GM19463 (cell line): ENCODE measurements around the gene TNFAIP2.
A peak's percentile ranks its signal among the peaks of the same experiment; 100 is the strongest.

Experiments used
- ATAC-seq: cut with Tn5 transposase; IDR thresholded peaks from one replicate; pipeline ENCODE4 v1.9.1; 2021; ENCODE audit warnings: mild to moderate bottlenecking, moderate library complexity; ENCODE audit not compliant: unreplicated experiment

TNFAIP2 gene

DNA sequence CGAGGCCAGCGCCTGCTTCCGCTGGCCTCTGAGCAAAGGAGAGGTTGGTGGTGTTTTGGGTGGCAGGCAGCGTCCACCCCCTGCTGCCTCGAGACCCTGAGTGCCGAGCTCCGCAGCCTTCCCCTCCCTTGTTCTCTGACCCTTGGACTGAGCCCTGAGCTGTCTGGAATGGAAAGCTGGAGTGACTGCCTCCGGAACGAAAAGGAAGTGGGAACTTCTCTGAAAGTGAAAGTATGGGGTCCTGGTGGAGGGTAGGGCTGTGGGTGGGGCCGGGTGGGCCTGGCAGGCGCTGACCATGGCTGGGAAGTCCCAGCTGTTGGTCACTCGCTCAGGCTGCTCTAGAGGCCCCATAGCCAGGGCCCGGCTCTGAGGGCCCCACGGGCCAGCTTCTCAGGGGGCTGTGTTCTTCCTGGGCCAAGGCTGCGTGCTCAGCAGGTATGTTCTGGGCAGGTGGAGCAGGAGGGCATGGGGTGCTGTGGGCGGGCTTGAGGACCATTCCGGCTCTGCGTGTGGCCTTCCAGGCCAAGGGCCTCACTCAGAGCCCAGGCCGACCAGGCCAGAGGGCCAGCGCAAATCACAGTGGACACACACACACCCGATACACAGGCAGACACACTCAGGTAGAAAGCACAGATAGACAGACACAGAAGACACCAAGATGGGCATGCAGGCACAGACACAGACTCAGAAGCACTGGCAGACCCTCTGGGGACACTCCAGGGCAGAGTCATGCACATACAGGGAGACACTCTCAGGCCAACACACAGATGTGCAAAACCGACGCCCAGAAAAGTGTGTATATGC, 28.7 kb upstream of the TNFAIP2 start, which contains the start of gene EXOC3L4:
Gene EXOC3L4, plus strand, starts transcription at position 320 of the 804 bp plus-strand sequence. CDS start 5,495 bp downstream, outside the sequence.
- no peak for ATAC-seq

DNA sequence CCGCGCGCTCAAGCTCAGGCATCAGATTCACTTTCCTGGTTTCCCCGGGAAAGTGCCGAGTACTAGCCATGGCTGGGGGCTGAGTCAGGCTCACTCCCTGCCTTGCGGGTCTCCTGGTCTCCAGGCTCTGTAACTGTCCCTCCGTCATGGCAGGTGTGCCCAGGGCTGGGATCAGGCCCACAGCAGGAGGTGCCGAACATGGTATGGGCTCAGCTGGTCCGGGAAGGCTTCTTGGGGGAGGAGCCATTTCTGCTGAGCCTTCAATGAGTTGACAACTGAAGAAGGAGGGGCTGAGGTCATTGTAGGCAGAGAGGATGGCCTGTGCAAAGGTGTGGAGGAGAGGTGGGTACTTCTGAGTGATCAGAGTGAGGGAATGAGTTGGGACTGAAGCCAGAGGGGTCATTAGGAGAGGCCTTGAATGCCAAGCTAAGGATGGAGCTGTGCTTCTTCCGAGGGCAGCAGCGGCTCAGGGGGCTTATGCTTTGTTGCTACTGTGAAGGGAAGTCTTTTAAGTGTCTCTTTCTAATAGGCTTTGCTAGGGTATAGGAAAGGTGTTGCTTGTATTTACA, 28.0 kb upstream of the TNFAIP2 start:
- no peak for ATAC-seq

DNA sequence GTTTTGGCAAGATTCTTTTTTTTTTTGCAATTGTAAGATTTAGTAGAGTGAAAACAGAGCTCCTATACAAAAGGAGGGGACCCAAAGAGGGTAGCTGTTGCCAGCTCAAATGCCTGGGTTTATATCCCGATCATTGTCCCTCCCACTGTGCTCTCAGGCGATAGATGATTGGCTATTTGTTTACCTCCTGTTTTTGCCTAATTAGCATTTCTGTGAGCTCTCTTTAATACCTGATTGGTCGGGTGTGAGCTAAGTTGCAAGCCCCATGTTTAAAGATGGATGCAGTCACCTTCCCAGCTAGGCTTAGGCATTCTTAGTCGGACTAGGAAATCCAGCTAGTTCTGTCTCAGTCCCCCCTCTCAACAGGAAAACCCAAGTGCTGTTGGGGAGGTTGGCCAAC, 26.9 kb upstream of the TNFAIP2 start:
- no peak for ATAC-seq

DNA sequence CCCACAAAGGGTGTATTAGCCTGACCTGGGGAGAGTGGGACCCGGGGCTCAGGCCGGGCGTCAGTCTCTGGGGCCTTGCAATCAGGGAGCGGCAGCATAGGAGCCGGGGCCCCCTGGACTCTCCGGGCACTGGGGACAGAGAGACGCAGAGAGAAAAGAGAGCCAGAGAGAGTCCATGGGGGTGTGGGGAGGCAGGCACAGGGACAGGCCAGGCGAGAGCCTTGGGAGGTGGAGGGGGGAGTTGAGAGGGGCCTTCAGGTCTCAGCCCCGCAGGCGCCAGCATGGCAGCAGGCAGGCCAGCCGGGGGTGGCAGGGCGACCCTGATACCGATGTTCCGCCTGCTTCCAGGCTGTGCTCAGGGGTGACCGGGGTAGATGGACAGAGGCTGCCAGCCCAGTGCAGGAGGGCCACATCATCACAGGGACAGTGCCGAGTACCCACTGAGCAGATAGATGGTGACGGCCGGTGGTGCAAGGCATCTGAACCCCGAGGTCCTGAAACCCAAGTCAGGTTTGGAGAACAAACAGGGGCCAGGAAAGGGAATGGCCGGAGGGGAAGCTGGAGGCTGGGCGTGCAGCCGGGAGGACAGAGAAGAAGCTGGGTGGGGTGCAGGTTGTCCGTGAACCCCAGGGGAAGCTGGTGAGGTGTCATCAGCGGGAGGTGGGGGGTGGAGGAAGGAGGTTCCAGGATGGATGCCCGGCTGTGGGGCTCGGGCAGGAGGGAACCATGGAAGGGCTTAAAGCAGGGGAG, 25.8 kb upstream of the TNFAIP2 start:
- no peak for ATAC-seq

DNA sequence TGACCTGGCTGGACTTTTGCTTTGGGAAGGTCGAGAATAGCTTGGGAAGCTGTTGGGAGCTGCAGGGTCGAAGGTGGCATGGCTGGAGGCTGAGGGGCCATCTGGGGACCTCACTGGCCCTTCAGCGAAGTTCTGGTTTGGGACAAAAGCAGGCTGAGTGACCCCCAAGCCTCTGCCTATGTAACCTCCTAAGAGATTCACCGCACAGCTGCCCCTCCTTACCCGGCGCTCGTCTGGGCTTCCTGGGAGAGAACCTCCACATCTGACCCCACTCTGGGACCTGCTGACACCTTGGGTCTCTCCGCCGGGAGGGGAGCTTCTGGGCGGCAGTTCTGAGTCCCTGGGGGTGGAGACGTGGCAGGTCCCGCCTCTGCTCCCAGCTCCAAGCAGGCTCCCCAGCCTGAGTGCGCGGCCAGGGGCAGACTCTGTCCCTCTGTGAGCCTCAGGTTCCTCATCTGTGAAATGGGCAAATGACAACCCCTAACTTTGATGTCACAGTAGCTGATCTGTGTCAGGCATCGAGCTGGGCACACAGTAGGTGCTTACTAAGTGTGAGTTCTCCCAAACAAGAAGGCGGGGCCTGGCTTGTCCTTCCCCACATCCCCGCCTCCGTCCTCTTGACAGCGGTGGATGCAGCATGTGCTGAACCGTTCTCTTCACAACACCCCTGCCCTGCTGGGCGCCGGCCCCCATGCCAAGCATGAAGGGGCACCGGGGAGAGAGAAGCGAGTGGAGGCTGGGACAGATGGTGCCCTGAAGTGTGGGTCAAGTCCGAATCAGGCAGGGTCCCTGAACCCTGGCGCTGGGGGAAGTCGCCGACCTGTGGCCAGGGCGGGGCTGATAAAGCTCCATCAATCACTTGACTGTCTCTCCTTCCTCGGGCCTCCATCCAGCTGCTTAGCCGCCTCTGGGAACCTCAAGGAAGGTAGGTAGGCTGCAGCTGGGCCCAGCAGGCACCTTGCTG, 25.0 kb upstream of the TNFAIP2 start:
- ATAC-seq = no peak

DNA sequence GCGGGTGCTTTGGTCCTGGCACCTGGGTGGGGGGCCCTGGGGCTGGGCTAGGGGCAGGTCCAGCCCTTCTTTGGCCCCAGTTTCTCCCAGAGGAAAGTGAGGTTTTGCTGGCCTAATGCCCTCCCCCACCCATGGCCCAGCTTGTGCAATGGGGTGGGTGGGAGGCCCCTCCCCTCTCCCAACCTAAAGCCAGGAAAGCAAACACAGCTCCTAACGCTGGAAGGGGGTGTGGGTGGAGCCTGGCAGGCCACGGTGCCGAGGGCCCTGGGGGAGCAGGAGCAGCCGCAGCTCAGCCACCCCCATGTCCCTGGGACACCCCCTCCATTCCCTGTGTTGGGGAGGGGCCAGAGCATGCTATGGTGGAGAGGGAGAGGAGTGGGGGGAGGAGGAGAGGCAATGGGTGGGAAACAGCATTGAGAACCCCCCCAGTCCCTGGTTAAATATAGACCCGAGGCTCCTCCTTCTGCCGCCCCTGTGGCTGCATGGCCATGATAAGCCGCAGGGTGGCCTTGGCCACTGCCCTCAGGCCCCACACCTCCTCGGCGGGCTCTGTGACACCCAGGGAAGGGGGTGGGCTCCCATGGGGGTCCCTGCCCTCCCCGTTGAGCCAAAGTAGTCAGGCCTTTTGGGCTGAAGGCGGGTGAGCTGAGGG, 24.1 kb upstream of the TNFAIP2 start:
- ATAC-seq = no peak

DNA sequence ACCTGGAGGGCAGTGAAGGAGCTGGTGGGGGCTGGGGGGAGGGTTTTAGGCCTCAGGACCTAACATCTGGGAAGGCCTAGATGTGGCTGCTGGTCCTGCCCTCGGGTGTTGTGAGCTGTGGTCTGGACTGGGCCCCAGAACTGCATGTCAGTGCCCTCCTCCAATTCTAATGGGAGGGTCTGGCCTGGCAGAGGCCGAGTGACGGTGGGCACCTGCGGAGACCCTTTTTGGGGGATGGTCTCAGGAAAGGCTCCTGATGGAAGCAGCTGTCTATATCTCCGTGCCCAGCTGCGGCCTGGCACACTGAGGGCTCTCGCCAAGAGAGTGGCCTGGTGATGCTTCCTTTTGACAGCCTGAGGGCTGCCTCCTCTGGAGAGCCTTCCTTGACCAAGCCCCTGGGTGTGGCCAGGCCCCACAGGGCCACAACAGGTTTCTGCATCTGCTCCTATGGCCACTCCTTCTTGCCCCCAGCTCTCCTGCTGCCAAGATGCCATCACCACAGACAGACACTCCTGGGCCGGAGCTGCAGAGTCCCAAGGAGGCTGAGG, 23.5 kb upstream of the TNFAIP2 start:
- ATAC-seq = no peak

DNA sequence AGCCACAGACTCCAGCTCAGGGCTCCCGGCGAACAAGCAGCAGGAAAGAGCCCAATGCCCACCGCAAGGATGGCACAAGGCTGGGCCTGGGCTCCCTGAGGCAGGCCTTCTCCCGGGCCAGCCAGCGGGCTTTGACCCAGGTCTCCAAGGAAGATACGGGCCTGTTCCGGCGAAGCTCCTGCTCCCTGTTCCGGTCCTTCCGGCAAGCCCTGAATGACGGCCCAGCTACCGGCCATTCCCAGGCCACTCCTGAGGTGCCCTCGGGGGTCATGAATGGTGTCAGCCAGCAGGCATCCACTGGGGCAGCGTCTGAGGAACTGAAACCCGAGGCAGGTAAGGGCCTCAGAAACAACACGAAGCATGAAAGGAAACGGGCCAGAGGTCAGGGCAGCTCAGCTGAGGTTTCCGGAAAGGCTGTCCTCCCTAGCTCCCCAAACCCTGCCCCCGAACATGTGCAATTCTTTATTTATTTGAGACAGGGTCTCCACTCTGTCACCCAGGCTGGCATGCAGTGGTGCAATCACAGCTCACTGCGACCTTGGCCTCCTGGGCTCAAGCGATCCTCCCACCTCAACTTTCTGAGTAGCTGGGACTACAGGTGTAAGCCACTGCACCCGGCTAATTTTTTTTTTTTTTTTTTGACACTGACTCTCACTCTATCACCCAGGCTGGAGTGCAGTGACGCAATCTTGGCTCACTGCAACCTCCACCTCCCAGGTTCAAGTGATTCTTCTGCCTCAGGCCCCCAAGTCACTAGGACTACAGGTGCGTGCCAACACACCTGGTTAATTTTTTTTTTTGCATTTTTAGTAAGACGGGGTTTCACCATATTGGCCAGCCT, 22.8 kb upstream of the TNFAIP2 start:
- no peak for ATAC-seq

DNA sequence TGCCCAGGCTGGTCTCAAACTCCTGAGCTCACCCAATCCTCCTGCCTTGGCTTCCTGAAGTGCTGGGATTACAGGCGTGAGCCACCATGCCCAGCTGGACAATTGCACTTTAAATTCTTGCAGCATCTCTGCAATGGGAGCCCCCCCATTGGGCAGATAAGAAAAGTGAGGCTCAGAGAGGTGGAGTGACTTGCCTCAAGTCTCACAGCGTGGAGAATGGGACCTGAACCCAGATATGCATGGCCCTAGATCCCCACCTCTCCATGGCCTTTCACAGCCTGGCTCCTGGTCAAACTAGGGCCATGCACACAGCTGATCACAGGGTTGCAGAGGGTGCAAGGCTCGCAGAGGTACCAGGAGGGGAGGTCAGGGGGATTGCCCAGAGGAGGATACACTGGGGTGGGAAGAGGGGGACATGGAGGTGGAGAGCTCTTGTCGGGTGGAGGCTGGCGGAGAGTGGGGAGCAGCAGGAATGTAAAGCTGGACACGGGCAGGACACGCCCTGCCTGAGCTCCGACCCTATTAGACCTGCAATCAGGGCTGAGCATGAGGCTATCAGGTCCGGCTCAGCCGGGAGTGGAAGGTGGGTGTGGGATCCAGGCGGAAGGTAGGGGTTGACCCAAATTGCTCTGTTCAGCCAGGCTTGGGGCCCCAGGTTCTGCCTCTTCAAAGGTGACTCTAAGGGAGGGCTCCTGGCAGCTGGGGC, 21.9 kb upstream of the TNFAIP2 start:
- ATAC-seq = no peak

DNA sequence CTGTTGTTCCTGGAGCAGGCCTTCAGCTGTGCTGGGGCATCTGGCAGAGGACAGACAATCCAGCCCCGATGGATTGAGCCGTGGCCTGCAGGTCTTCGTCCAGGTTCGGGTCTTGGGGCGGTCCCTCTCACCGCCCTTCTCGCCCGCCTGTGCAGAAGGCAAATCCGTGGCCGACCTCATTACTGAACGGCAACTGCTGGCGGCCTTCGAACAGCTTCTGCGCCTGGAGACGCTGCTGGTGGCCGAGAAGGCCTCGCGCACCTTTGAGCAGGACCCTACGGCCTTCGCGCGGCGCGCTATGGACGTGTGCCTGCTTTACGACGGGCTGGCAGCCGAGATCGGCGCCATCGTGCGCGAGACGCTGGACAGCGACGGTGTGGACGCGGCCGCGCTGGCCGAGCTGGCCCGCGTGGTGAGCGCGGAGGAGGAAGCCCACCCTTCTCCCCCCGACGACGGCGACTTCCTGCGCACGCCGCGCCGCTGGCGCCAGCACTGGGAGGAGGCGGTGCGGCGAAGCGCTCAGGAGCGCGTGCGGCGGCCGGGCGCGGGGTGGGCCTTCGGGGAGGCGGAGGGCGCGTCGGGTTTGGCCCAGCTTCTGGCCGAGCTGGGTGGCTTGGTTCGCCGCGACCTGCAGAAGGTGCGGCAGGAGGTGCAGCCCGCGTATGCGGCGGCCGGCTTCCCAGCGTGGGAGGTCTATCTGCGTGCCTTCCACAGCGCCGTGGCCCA, 21.1 kb upstream of the TNFAIP2 start:
- ATAC-seq = no peak

DNA sequence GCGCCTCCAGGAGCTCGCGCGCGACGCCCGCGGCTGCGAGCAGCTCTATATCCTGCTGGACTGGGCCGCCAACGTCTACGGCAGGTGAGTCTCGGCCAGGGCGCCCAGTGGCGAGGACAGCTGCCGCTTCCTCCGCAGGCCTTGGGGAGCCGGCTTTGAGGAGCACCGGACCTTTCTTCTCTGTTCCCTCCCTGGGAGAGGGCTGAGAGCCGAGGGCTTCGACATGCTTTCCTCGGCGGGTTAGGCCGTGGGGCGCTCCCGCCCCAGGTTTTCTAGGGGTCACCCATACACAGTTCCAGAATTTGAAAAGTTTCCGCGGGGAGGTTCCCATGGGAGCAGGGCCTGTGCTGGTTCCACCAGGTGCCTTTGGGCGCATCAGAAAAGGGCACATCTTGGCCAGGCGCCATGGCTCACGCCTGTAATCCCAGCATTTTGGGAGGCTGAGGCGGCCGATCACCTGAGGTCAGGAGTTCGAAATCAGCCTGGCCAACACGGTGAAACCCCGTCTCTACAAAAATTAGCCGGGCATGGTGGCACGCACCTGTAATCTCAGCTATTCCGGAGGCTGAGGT, 20.5 kb upstream of the TNFAIP2 start:
- ATAC-seq = no peak

DNA sequence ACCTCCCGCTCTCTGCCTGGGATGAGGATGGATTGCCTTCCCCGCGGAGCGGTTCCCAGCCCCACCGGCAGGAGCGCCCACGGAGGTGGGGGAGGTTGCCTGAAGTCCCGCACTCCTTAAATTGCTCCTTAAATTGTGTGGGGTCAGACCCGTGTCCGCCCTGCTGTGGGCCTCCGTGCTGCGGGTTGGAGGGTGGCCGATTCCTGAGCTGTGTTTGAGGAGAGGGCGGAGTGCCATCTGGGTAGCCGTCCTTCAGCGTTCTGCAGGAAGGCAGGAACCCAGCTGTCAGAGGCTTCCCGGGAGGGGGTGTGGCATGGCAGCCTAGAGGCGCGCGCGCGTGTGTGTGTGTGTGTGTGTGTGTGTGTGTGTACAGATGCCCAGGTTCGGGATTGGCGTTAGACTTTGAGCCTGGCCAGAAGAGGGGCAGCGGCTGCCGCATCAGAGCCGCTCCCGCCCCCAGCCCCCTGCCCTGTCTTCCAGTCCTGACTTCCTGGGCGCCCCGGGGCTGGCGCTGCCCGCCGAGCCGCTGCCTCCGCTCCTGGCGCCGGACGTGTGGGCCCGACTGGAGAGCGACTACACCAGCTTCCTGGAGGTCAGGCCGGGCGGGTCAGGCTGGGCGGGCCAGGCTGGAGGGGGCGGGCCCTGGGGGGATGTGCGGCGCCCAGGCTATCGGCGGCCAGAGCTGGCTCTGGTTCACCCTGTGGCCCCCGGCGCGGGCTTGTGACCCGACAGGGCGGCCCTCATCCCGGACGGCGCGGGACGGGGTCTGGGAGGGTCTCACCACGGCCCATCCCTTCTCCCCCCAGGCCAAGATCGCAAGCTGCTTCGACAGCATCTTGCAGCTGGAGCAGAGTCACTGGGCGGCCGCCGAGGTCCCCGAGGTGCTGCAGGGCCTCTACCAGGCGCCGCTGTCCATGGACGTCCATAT, 19.5 kb upstream of the TNFAIP2 start:
- no peak for ATAC-seq

DNA sequence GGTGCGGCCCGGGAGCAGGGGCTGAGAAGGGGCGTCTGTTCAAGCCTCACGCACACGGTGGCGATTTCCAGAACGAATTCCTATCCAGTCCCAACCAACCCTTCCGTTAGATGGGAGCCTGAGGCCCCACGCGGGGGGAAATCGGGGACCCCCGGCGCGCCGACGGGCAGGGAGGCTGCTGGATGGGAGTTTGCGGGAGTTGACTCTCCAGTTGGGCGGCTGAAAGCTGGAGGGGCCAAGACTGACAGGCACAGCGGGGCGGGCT, 18.9 kb upstream of the TNFAIP2 start:
- no peak for ATAC-seq

DNA sequence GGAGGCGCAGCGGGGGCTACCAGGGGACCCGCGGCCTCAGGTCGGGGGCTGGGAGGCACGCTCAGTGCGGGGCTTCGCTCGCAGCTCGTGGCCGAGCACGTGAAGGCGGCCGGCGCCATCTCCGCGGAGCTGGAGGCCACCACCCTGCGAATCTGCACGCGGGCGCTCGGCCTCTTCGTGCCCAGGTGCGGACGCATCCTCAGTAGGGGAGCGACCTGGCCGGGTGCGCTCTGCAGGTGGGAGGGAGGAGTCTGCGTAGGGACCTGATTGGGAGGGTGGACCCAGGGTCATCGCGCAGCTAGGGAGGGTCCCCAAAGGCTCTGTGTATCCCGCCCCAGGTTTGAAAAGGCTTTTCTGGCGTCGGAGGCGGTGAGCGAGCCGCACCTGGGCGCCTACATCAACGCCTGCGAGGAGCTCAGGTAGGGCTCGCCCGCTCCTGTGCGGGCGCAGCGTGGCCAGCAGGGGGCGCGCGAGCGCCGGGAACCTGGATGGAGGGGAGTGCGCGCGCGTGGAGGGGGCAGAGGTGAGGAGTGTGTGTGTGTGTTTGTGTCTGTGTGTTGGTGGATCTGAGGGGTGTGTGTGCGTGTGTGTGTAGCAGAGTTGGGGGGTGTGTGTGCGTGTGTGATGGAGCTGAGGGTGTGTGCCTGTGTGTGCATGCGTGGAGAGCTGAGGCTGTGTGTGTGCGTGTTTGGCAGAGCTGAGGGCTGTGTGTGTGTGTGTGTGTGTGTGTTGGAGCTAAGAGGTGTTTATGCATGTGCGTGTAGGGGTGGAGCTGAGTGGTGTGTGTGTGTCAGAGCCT, 18.4 kb upstream of the TNFAIP2 start:
- peak; percentile 66 for ATAC-seq

DNA sequence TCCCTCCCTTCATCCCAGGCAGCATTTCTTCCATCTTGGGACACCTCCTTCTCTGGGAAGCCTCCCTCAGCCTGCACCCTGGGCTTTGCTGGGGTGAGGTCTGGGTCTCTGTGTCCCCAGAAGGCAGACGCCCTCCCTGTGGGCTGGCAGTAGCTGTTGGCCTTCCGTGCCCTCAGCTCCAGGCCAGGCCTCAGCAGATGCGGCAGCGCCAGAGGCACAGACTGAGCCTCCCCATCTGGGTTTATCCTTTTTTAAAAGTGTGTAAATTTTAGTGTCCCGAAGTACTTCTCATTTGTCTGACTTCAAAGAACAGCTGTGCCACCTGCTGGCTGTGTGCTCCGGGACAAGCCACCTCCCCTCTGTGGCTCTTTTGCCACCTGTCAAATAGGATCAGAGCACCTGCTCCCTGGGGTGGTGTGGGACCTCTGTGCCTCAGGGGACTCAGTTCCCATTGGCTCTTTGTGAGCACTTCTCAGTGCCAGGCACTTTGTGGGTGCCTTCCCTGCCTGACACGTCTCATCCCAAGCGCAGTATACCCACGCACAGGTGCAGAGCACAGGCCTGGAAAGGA, 17.6 kb upstream of the TNFAIP2 start:
- ATAC-seq = no peak
